Glomerular endothelial cell (primary cell): Measurements from ENCODE around the gene STX8. TPM values are rescaled to one million over a fixed set of nuclear protein-coding genes. Genes with fewer than 3 reads are reported as not detected.

Source experiments
- DNase-seq: peaks from one replicate; pipeline ENCODE4 v3.0.0-alpha.2; 2011; ENCODE audit warnings: low read depth, low spot score; ENCODE audit errors: extremely low read depth
- total RNA-seq: library from RNA; depleted of rRNA; stranded (reverse); fragments of >200 nt; gene quantifications from 2 replicates; pipeline ENCODE4 v1.2.3, GENCODE V29; 2015

The STX8 gene
- total RNA-seq, 1 donor from 2014 or later, result 81.6 TPM

DNA sequence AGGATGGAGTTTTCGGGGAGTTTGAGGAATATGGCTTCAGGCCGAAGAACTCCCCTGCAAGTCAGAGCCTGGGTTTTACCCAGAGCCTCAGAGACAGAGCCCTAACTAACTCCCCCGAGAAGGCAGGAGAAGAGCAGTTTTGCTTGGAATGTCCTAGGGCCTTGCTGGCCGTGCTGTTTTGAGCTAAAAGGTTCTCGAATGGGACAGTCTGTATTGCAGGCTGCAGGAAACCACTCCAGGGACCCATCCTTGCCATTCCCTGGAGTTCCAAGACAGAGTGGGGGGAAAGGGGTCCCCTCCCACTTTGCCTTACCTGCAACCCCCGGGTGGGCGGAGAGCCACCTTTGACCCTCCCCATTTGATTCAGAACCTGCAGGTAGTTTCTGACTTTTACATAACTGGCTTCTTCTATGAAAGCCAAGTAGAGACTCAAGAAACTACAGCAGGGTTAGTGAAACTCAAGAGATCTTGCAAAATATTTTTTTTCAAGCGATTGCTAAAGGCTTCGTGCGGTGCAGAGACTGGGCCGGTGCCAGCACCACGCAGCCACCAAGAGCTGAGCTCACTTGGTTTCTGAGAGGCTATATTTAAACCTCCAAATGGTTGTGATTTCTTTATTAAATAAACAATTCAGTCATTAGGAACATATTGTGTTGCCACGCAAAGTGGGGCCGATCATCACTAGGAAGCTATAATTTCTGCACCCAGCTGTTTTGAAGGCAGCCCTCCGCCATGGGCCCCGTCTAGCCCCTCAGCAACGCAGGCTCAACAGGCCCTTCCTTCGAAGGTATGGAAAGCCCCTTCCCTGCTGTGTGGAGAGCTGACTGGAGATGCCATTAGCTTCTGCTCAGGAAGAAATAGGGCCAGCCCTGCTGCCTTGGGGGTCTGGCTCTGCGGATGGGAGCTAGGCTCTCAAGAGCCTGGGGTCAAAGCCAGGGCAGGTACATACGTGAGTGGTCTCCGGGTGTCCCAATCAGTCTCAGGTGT lies 331.3 kb downstream of the STX8 start:
- DNase-seq, result no peak

DNA sequence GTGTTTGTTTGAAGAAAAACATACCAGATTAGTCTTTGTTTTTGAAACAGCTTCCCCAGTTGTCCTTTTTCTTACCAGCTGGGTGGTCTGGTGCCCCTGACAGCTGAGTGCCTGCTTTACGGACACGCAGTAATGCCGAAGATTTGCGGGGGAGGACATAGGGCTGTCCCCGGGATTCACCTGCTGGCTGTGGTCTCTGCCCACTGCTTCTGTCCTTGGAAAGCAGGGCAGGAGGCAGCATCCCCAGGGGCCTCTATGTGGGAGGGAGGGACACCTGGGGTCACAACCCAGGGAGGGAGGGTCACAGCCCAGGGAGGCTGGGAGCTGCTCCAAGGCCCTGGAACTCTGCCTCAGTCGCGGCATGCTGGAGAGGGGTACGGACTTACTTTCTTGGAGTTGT lies 332.6 kb downstream of the STX8 start:
- no peak for DNase-seq

DNA sequence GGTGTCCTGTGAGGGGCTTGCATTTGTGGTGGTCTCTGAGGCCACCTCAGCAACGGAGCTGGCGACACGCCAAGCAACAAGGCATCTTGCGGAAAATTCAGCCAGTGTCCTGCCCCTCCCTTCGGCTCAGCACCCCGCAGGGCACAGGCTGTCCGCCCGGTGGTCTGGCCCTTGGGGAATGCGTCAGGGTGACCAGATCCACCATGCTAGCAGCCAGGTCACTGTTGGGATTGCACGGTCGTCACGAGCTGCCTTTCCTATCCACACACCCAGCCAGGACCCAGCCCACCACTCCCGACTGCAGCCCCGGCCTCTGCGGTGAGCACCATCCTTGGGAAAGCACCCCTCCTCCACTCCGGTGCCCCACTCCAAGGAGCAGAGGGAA lies 333.1 kb downstream of the STX8 start:
- no peak for DNase-seq

DNA sequence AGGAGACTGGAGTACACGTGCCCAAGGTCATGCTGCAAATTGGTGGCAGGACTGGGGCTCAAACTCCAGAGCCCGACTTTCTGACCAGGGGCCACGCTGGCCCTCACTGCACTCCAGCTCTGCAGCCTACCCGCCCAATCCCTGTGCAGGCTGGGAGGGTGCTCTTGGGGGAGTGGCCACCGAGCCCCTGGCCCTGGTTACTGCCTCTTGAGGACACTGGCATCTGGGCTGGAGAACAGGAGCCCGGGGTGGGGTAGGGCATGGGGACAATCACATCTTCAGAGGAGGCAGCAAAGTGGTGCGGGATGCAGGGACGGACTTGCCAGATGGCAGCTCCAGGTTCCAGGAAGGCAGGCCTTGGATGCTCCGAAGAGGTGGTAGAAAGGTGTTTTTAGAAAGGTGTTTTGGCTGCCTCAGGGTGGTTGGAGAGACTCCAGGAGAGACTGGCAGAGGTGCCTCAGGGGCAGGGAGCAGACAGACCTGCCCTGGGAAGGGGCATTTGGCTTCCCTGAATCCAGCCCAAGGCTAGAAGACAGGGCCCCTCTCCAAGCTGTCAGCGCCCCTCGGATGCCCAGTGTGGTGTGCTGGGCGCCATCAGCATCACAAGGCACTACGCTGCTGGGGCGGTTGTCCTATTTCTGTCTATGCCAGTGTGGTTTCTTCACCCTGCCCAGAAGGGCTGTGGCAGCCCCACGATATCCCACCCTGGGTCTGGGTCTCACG lies 333.7 kb downstream of the STX8 start:
- DNase-seq, result no peak

DNA sequence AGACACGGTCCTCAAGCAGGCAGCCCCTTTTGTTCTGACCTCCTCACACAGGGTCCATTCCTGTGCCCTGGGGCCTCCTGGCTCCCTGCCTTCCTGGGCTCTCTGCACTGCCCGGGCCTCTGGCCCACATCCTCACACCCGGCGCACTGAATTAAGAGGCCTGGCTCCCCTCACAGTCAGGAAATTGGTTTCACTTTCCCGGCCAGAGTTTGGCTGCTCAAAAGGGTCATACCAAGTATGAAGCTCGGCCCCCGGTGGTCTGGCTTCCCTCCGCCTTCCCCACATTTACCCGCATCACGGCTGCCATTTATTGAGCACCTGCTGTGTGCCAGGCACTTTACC lies 334.3 kb downstream of the STX8 start:
- no peak for DNase-seq

DNA sequence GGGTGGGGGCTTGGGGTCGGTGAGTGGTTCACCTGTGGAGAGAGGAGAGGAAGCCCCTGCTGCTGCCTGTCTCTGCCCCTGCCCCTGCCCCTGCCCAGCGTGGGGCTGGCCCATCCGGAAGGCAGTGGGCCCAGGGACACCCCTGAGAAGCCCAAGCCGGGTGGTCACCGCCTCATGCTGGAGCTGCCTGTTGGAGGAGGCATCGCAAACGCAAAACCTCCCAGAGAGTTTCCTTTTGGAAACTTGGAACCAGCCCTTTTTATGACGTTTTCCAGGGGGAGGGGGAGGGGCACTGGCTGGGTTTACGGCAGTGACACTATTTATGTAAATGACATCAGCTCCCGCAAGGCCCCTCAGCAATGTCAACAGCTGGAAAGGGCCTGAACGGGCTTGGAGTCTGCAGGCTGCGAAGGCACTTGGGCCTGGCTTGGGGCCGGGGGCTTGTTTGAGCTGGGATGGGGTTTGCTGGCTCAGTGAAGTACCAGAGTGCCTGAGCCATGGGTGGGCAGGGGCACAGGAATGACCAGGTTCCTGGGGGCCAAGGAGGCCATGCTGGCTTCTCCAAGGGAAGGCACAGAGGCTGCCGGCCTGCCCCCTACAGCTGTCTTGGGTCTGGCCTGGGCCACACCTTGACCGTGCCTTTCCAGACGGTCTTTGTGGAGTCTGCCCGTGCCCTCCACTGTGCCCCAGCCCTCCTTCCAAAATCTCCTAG lies 334.8 kb downstream of the STX8 start:
- no peak for DNase-seq

DNA sequence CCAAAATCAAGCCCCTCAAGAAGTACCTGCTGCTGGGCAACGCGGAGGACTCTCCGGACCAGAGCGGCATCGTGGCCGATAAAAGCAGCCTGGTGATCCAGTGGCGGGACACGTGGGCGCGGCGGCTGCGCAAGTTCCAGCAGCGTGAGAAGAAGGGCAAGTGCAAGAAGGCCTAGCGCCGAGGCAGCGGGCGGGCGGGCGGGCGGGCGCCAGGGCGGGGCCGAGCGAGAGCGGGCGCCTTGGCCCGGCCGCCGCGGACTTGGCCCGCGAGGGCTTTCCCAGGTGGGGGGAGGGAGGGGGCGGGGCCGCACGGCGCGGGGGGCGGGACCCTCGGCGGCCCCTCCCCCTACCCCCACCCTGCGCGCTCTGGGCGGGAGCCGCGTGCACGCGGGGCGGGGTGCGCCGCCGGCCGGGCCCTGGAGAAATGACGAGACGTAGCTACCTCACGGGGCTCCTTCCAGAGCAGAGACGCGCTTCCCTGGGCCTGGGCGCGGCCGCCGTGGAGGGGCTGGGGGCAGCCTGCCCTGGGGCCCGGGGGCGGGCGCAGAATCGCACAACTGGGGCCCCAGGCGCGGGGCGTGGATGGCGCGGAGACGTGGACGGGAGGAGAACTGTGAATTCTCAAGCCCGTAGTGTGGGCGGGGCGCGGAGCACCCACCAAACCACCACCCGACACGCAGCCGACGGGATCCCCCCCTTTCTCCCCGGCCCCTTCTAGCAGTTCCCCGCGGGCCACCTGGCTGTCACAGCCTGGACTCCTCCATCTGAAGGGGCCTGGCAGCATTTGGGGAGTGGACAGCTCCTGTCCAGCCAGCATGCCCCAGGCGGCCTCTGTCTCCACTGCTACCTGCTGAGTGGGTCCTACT lies 335.6 kb downstream of the STX8 start:
- DNase-seq, result no peak

DNA sequence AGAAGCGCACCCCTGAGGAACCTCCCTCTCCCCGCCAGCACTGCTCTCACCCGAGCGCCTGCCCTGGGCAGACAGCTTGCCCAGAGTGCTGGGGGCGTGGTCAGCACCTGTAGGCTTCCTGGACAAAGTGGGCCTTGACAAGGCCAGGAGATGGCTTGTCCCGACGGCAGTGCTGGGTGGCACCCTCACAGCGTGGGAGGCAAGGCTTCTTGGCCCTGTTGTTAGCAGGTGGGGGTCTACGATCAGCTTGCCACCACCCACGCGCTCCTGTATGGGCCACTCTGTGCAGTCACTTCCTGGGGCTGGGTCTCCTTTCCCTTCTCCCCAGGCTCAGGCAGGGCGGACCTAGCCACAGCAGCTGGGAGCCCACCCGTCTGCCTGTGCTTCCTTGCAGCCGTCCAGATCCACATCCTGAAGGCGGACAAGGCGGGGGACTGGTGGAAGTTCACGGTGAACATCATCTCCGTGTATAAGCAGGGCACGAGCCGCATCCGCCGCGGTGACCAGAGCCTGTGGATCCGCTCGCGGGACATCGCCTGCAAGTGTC lies 336.3 kb downstream of the STX8 start:
- no peak for DNase-seq

DNA sequence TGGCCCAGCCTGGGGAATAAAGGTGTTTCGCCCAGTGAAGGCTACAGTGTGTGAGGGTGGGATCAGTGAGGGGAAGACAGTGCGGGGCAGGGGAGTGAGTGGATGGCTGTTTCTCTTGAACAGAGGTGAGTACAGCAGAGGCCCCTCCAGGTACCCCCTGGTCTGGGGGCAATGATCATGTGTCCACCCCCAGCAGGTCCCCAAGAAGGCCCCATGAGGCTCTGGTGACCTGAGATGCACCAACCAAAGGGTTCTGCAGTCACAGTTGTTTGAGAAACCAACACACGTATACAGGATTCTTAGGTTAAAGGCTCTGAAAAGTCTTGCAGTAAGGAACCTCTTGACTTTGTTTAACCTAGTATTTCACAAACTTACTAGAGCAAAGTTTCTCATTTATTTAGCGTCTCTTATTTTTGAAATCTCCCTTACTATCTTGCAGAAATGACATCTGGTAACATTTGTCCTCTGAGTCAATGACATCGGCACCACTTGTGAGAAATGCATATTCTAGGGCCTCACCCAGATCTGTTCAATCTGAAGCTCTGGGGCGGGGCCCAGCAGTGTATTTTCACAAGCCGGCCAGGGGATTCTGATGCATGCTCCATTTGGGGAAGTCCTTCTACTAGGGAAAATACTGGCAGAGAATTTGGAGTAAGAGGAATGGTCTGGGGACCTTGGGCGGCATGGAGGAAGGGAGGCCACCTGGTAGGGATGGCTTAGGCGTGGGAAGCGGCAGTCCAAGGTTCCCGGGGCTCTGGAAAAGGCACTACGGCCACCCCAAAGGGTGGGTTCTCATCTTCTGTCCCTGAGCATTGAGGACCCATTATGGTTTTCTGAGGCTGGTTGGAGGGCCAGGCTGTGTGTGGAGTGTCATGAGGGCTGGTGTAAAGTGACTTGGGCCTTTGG lies 337.0 kb downstream of the STX8 start:
- no peak for DNase-seq

DNA sequence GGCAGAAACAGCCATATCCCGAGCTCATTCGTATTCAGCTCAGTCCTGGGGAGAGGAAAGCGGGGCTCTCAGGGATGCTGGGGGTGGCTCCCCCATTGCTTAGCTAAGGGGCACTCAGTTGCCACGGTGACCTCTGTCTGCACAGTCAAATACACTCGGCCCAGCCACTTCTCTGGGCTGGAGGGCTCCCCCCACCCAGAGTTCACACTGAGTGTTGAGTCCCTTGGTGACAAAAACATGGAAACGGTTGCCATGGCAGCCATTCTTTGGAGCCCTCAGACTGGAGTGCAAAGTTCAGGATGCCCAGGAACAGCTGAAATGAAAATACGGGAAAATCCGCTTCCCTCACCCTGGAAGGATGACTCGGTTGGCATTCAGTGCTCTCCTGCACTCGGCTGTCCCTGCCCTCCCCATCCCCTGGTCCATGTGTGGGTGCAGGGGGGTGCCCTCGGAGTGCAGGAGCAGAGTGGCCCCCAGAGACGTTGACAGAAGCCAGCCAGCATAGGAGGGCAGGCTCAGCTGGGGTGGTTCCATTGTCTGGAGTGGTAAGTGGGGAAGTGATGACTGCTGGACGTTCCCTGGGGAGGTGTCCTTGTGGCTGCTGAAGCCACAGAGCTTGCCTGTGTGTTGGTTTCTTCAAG lies 337.8 kb downstream of the STX8 start:
- no peak for DNase-seq

DNA sequence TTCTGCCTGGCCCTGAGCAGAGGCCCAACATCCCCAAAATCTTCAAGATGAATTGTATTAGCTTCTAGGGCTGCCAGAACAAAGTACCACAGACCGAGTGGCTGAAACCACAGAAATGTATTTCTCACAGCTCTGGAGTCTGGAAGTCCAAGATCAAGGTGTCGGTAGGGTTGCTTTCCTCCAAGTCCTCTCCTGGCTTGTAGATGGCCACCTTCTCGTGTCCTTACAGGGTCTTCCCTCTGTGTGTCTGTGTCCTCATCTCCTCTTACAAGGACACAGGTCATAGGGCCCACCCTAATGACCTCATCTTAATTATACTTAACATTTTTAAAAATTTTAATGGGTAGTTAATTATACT lies 338.6 kb downstream of the STX8 start:
- no peak for DNase-seq

DNA sequence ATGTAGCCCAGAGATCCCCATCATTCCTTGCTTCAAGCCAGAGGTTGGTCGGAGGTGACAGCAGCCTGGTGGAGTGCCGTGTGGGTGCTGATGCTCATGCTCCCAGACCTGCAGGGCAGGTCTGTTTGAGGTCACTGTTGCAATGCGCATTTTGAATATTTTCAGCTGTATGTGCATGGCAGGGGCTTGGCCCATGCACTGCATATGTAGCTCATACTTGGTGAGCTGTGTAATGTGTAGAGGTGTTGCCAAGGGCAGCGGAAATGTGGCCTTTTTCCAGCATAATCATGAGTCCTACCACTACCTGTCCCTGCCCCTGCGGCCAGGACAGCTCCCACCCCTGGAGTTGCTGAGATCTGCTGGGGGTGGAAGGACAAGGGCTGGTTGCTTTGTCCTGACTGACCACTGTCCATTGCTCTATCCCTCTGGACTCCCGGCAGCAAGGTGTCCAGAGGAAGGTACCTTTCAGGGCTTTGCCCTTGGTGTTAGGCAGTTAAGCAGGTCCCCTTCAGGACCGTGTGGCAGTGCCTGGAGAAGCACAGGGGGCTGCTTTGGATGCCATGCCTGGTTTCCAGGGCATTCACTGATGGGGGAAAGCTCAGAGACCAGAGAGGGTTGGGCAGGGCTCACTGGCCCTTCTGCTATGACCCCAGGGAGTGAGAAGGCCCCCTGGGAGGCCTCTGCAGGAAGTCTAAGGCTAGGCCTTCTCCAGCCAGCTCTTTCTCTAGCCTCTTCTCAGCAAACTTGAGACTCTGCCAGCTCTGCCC lies 339.2 kb downstream of the STX8 start:
- no peak for DNase-seq

DNA sequence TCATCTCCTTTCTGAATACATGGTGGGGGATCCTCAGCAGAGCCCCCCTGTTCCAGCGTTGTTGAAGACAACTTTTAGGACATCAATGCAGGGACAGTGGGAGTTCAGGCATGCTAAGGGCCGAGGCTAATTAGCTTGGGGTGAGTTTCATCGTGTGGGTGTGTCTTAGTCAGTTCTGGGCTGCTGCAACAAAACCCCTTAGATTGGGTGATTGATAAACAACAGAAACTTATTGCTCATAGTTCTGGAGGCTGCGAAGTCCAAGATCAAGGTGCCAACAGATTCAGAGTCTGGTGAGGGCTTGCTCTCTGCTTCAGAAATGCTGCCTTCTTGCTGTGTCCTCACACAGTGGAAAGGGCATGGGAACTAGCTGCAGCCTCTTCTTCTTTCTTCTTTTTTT lies 340.3 kb downstream of the STX8 start:
- no peak for DNase-seq

DNA sequence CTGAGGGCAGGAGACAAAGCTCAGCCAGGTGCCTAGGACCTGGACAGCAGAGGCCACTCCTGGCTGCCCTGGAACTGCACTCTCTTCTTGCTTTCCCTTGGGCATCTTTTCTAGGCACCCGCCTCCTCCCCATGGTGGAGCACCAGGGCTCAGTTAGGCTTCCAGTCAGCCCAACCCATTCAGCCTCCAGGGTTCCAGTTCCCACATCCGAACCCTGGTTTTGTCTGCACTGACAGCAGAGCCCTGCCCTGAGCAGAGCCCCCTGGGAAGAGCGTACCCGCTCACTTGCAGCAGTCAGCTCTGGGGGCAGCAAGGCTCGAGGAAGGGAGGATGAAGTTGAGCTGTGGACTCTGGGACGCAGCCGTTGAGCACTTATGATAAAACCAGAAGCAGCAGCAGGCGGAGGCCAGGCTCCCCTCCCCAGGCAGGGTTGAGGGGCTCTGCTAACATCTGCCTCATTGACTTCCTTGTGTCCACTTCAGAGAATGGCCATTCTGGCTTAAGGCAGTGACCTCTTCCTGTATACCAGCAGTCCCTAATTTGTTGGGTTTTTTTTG lies 341.2 kb downstream of the STX8 start:
- DNase-seq, result no peak

DNA sequence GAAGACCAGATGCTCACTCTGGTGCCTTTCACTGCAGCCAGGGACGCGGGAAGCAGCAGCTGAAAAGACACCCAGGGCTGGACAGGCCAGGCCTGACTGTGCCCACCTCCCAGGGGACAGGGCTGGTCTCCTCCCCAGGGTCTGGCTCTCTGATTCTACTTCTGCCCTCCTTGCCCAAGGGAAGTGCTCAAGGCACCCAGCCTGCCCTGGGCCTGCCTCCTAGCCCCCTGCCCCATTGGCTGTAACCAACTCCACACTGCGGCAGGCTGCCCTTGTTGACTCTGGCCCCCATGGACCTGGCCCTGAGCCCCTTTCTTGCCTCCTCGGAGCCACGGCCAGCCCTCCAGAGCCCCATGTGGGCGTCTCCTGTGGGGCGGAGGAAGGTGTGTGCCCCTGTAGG lies 341.9 kb downstream of the STX8 start:
- no peak for DNase-seq

DNA sequence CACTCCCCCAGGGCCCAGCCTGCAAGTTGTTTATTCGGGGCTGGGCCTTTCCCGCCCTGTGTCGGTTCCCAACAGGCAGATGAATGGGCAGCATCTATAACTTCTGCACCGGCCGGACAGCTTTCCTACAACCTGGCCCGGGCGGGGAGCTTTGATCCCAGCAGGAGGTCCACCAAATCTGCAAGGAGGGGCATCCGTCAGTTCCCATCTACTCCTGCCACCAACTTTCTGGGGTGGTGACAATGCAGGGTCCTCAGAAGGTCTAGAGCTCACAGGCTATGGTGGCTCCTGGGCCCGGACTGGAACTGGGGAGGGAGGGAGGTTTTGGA lies 342.4 kb downstream of the STX8 start:
- no peak for DNase-seq

DNA sequence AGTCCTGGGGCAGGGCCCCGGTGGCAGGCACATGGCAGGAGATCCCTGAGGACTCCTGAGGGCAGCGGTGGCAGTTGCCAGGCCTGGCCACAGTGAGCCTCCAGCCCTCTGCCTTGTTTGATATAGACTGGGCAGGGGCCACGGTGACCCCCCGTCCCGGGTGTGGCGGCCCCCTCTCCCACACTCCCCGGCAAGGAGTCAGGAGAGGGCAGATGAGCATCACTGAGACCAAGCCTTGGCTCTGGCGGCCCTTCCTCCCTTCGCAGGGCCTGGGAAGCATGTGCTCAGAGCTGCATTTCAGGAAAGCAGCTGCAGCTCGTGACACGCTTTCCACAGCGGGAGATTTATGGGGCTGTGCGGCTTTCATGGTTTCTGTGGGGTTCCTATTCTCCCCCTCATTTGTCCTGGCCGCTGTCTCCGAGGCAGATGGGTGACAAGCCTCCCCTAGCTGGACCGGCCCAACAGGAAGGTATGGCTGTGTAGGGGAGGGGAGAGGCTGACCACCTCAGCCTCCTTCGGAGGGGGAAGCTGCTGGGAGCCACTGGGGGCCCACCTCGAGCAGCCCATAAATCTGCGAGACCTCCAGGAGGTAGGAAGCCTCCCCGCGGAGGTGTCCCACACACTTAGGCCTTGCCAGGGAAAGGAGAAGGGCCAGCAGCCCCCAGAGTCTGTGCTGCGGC lies 342.9 kb downstream of the STX8 start:
- no peak for DNase-seq

DNA sequence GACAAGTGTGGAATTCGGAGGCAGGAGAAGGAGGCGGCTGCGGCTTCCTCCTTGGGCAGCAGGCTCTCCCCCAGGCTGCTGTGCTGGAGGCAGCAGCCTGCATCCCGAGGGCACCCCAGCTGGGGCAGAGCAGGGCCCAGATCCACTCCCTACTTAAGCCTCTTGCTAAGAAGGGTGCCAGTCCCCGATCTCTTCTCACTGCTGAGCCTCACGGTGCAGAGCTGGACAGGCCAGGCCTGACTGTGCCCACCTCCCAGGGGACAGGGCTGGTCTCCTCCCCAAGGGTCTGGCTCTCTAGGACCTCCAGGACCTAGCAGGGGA lies 343.5 kb downstream of the STX8 start:
- DNase-seq, result no peak
